Measurements from ENCODE around the gene KRT5.

DNA sequence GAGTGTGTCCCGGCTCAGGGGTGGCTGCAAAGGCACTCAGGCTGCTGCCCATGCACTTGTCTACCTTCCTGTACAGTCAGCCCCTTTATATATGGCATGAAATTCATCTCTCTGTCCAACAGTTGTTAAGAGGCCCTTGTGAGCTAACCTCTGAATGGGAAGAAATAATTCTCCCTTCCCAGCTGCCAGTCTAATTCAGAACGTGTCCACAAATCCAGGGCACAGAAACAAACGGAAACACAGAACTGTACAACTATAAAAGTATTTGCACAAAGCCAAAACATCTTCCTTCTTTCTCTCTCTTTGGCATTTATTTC is 849 bp downstream of the KRT5 start:
- TF ChIP-seq REST (IDR thresholded peaks at IDR 0.05; ENCODE audit: low read depth), result no peak
- TF ChIP-seq NFIC (IDR thresholded peaks at IDR 0.05), result no peak
- TF ChIP-seq, protein P1, sequence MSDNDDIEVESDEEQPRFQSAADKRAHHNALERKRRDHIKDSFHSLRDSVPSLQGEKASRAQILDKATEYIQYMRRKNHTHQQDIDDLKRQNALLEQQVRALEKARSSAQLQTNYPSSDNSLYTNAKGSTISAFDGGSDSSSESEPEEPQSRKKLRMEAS (IDR thresholded peaks at IDR 0.05), result no peak
- TF ChIP-seq YY1 (IDR thresholded peaks at IDR 0.05; ENCODE audit: low read depth), result no peak
- TF ChIP-seq FOXM1 (IDR thresholded peaks at IDR 0.05; ENCODE audit: borderline replicate concordance, low read depth), result no peak
- TF ChIP-seq CEBPB (IDR thresholded peaks at IDR 0.05), result no peak
- no peak for TF ChIP-seq EGR1 (IDR thresholded peaks at IDR 0.05)

All from Ishikawa (cell line).